Loucy (cell line): ENCODE data around the gene RAD51B.
A peak's percentile ranks its signal among the peaks of the same experiment; 100 is the strongest.
"Not testable (repeated sequence)": the region's sequence is repeated elsewhere in the genome, so short reads cannot be mapped to it uniquely, and the experiment has no call there.

Experiments used
- H2AFZ ChIP-seq: fragments of 200-600 bp; sonication (generic); 2 replicates; pipeline ENCODE4 v1.6.0; 2016; ENCODE audit warnings: antibody characterized with exemption, mild to moderate bottlenecking, low read length, moderate library complexity
- H3F3A ChIP-seq: fragments of 200-600 bp; 2 replicates; pipeline ENCODE4 v1.6.0; 2016; ENCODE audit warnings: antibody characterized with exemption, low read depth, mild to moderate bottlenecking
- H3K27me3 ChIP-seq: fragments of 200-600 bp; sonication (generic); 2 replicates; pipeline ENCODE4 v1.6.1; 2014; ENCODE audit warnings: low read length, mild to moderate bottlenecking; ENCODE audit not compliant: insufficient read depth, poor library complexity, severe bottlenecking
- H3K36me3 ChIP-seq: fragments of 200-600 bp; sonication (generic); 2 replicates; pipeline ENCODE4 v1.6.1; 2016; ENCODE audit warnings: low read length; ENCODE audit not compliant: insufficient read depth
- H3K4me1 ChIP-seq: fragments of 200-600 bp; sonication (generic); 2 replicates; pipeline ENCODE4 v1.5.1; 2014; ENCODE audit warnings: low read length, mild to moderate bottlenecking; ENCODE audit not compliant: insufficient read depth, poor library complexity, severe bottlenecking
- H3K4me2 ChIP-seq: fragments of 200-600 bp; sonication (generic); 2 replicates; pipeline ENCODE4 v1.6.0; 2014; ENCODE audit warnings: antibody characterized with exemption, low read length, low read depth, mild to moderate bottlenecking; ENCODE audit not compliant: poor library complexity, severe bottlenecking
- H3K4me3 ChIP-seq: fragments of 200-600 bp; sonication (generic); 2 replicates; pipeline ENCODE4 v1.5.1; 2014; ENCODE audit warnings: low read length, mild to moderate bottlenecking, mixed read lengths; ENCODE audit not compliant: poor library complexity, severe bottlenecking
- H3K79me2 ChIP-seq: fragments of 200-600 bp; sonication (generic); 2 replicates; pipeline ENCODE4 v1.6.1; 2014; ENCODE audit warnings: low read length; ENCODE audit not compliant: insufficient read depth
- H3K9ac ChIP-seq: fragments of 200-600 bp; sonication (generic); 2 replicates; pipeline ENCODE4 v1.6.0; 2014; ENCODE audit warnings: mild to moderate bottlenecking, low read depth, low read length, moderate library complexity; ENCODE audit not compliant: poor library complexity, severe bottlenecking
- H3K9me2 ChIP-seq: fragments of 200-600 bp; sonication (generic); replicated peaks from 2 replicates; pipeline ENCODE4 v1.6.1; 2016; ENCODE audit warnings: low read depth, low read length, mixed read lengths
- H3K9me3 ChIP-seq: fragments of 200-600 bp; sonication (generic); 2 replicates; pipeline ENCODE4 v1.6.1; 2014; ENCODE audit warnings: mild to moderate bottlenecking, antibody characterized with exemption, low read length, low read depth; ENCODE audit not compliant: insufficient read depth
- H4K20me1 ChIP-seq: fragments of 200-600 bp; sonication (generic); 2 replicates; pipeline ENCODE4 v1.6.0; 2014; ENCODE audit warnings: antibody characterized with exemption, low read length, mild to moderate bottlenecking; ENCODE audit not compliant: insufficient read depth, poor library complexity, severe bottlenecking
- CTCF ChIP-seq: fragments of 200-600 bp; sonication (generic); conservative IDR thresholded peaks from 2 replicates; pipeline ENCODE4 v1.5.1; 2014; ENCODE audit warnings: mild to moderate bottlenecking, antibody characterized with exemption, low read length
- EZH2phosphoT487 ChIP-seq: fragments of 200-600 bp; IDR thresholded peaks from 2 replicates; pipeline ENCODE4 v1.6.1; 2018; ENCODE audit warnings: antibody characterized with exemption, mild to moderate bottlenecking, moderate library complexity, borderline replicate concordance

Gene RAD51B

DNA sequence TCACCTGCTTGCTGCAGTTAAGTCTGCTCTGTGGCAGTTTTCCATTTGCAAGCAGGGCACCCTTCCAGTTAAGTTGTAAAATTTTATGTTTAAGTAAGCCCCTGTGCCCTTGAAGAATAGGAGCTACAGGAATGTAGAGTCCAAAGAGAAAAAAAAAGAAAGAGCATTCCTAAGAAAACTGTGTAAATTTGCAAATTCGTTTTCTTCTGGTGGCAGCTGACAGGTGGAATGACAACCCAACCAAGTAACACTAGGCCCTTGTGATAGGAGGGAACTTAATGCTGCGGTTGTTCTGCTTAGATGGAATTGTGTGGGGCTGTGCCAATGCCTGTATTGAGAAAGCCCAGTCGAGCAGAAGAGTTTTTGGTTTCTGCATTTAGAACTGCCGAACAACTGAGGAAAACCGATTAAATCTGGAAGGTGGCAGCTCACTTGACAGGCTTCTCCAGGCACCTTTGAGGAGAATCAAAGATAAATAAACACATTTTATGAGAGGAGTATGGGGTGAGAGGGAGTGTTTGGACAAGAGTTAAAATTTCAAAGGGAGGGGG lies 280.0 kb downstream of the RAD51B start:
- H2AFZ ChIP-seq: no peak overlapping the region
- H3K4me2 ChIP-seq: no peak overlapping the region
- H3K4me3 ChIP-seq: no peak overlapping the region
- H3K36me3 ChIP-seq: peaks cover 8% of the 10 kb centered on the region; the same call in 1 of the 2 replicates
- H3F3A ChIP-seq: no peaks in the 10 kb centered on the region
- H3K9me2 ChIP-seq: no peaks in the 10 kb centered on the region
- H3K4me1 ChIP-seq: peaks cover 6% of the 10 kb centered on the region
- H3K9me3 ChIP-seq: peaks cover 27% of the 10 kb centered on the region
- H3K79me2 ChIP-seq: no peaks in the 10 kb centered on the region
- no peaks in the 10 kb centered on the region for H4K20me1 ChIP-seq
- TF ChIP-seq CTCF: no peak
- TF ChIP-seq EZH2phosphoT487: no peak
- no peak overlapping the region for H3K9ac ChIP-seq
- H3K27me3 ChIP-seq: no peaks in the 10 kb centered on the region

GRCh38 chr14:68101715-68102301 lies 282.2 kb downstream of the RAD51B start:
- H3K36me3 ChIP-seq, H4K20me1 ChIP-seq, H3F3A ChIP-seq, H3K4me3 ChIP-seq, H3K9me2 ChIP-seq, H3K79me2 ChIP-seq, H2AFZ ChIP-seq, H3K27me3 ChIP-seq, H3K9ac ChIP-seq, H3K4me2 ChIP-seq: not testable (repeated sequence)
- peaks cover 27% of the 10 kb centered on the region for H3K9me3 ChIP-seq
- H3K4me1 ChIP-seq: peaks cover 25% of the 10 kb centered on the region

GRCh38 chr14:68103853-68104252 lies 284.3 kb downstream of the RAD51B start:
- H3K9ac ChIP-seq: no peak overlapping the region
- no peak overlapping the region for H3K4me2 ChIP-seq
- peaks cover 25% of the 10 kb centered on the region for H3K4me1 ChIP-seq
- H3K79me2 ChIP-seq: no peaks in the 10 kb centered on the region
- H2AFZ ChIP-seq: no peak overlapping the region
- no peaks in the 10 kb centered on the region for H3K27me3 ChIP-seq
- H3K4me3 ChIP-seq: no peak overlapping the region
- H3F3A ChIP-seq: no peaks in the 10 kb centered on the region
- H4K20me1 ChIP-seq: no peaks in the 10 kb centered on the region
- H3K9me2 ChIP-seq: no peaks in the 10 kb centered on the region
- peaks cover 8% of the 10 kb centered on the region; the same call in 1 of the 2 replicates for H3K36me3 ChIP-seq
- H3K9me3 ChIP-seq: peaks cover 27% of the 10 kb centered on the region
- TF ChIP-seq EZH2phosphoT487 (no peak), CTCF (no peak)

DNA sequence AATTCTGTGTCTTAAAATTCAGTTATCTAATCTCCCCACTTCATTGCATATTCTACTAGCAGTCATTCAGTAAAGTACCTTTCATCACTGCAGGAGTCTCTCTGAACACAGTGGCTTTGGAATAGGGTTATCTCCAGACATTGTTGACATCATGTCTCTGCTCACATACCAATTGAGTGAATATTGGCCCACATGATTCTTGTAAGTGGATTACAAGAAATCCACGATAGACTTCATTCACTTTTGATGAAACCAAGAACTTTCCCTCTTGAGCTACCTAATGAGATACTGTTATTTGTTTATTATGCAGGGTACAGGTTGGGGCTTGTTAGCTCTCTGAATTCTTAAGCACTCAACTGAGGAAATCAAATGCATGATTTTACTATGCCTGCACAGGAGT lies 284.9 kb downstream of the RAD51B start:
- TF ChIP-seq CTCF (no peak), EZH2phosphoT487 (no peak)
- Histone ChIP-seq H3K9me3 (peaks cover 27% of the 10 kb centered on the region), H2AFZ (no peak overlapping the region), H3K9me2 (no peaks in the 10 kb centered on the region), H3K4me2 (no peak overlapping the region), H3K4me3 (no peak overlapping the region), H3F3A (no peaks in the 10 kb centered on the region), H3K36me3 (peaks cover 8% of the 10 kb centered on the region; the same call in 1 of the 2 replicates), H3K9ac (peak overlapping the region; percentile 42), H3K27me3 (no peaks in the 10 kb centered on the region), H3K79me2 (no peaks in the 10 kb centered on the region), H3K4me1 (peaks cover 31% of the 10 kb centered on the region), H4K20me1 (no peaks in the 10 kb centered on the region)
